ENCODE data around the gene TAF1C. TPM values are rescaled to one million over a fixed set of nuclear protein-coding genes. Genes with fewer than 3 reads are reported as not detected.

Gene TAF1C
- total RNA-seq, 1 experiment from 2014 or later: 89.7 TPM

DNA sequence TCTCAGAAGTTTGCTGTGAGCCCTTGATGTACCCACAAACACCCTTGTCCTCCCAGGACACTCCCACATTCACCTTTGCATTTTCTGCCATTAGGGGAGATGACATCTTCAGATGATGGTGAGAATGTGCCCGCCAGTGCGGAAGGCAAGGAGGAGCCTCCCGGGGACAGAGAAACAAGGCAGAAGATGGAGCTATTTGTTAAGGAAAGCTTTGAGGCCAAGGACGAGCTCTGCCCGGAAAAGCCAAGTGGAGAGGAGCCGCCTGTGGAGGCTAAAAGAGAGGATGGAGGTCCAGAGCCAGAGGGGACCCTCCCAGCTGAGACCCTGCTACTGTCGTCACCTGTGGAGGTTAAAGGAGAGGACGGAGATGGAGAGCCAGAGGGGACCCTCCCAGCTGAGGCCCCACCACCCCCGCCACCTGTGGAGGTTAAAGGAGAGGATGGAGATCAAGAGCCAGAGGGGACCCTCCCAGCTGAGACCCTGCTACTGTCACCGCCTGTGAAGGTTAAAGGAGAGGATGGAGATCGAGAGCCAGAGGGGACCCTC, 17.0 kb downstream of the TAF1C start:
- DNase-seq (ENCODE audit: low spot score) (no peak), ATAC-seq (no peak)
- Mint-ChIP-seq H3K4me1 (no peaks in the 10 kb centered on the region), H3K4me3 (no peak overlapping the region), H3K27me3 (ENCODE audit: low read depth) (no peaks in the 10 kb centered on the region; the same call in 1 of the 2 replicates), H3K9me3 (no peaks in the 10 kb centered on the region), H3K36me3 (no peaks in the 10 kb centered on the region), H3K27ac (no peak overlapping the region)
- TF ChIP-seq KAT7 (CRISPR knock-in tag; IDR thresholded peaks at IDR 0.05; ENCODE audit: borderline replicate concordance): no peak
- no peak for TF ChIP-seq GABPB1 (CRISPR knock-in tag; IDR thresholded peaks at IDR 0.05)
- TF ChIP-seq JAZF1 (CRISPR knock-in tag; IDR thresholded peaks at IDR 0.05): no peak
- no peak for TF ChIP-seq ZNF281 (CRISPR knock-in tag; IDR thresholded peaks at IDR 0.05)
- no peak for TF ChIP-seq ZBTB21 (CRISPR knock-in tag; IDR thresholded peaks at IDR 0.05; ENCODE audit: borderline replicate concordance)
- TF ChIP-seq SMAD3 (CRISPR knock-in tag; IDR thresholded peaks at IDR 0.05; ENCODE audit: borderline replicate concordance): no peak
- TF ChIP-seq, protein P1, sequence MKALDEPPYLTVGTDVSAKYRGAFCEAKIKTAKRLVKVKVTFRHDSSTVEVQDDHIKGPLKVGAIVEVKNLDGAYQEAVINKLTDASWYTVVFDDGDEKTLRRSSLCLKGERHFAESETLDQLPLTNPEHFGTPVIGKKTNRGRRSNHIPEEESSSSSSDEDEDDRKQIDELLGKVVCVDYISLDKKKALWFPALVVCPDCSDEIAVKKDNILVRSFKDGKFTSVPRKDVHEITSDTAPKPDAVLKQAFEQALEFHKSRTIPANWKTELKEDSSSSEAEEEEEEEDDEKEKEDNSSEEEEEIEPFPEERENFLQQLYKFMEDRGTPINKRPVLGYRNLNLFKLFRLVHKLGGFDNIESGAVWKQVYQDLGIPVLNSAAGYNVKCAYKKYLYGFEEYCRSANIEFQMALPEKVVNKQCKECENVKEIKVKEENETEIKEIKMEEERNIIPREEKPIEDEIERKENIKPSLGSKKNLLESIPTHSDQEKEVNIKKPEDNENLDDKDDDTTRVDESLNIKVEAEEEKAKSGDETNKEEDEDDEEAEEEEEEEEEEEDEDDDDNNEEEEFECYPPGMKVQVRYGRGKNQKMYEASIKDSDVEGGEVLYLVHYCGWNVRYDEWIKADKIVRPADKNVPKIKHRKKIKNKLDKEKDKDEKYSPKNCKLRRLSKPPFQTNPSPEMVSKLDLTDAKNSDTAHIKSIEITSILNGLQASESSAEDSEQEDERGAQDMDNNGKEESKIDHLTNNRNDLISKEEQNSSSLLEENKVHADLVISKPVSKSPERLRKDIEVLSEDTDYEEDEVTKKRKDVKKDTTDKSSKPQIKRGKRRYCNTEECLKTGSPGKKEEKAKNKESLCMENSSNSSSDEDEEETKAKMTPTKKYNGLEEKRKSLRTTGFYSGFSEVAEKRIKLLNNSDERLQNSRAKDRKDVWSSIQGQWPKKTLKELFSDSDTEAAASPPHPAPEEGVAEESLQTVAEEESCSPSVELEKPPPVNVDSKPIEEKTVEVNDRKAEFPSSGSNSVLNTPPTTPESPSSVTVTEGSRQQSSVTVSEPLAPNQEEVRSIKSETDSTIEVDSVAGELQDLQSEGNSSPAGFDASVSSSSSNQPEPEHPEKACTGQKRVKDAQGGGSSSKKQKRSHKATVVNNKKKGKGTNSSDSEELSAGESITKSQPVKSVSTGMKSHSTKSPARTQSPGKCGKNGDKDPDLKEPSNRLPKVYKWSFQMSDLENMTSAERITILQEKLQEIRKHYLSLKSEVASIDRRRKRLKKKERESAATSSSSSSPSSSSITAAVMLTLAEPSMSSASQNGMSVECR (CRISPR knock-in tag; IDR thresholded peaks at IDR 0.05; ENCODE audit: borderline replicate concordance): no peak
- no peak for TF ChIP-seq MYBL2 (CRISPR knock-in tag; IDR thresholded peaks at IDR 0.05)
- TF ChIP-seq JUN (CRISPR knock-in tag; IDR thresholded peaks at IDR 0.05): no peak
- TF ChIP-seq, protein P2, sequence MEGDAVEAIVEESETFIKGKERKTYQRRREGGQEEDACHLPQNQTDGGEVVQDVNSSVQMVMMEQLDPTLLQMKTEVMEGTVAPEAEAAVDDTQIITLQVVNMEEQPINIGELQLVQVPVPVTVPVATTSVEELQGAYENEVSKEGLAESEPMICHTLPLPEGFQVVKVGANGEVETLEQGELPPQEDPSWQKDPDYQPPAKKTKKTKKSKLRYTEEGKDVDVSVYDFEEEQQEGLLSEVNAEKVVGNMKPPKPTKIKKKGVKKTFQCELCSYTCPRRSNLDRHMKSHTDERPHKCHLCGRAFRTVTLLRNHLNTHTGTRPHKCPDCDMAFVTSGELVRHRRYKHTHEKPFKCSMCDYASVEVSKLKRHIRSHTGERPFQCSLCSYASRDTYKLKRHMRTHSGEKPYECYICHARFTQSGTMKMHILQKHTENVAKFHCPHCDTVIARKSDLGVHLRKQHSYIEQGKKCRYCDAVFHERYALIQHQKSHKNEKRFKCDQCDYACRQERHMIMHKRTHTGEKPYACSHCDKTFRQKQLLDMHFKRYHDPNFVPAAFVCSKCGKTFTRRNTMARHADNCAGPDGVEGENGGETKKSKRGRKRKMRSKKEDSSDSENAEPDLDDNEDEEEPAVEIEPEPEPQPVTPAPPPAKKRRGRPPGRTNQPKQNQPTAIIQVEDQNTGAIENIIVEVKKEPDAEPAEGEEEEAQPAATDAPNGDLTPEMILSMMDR (IDR thresholded peaks at IDR 0.05): no peak
- TF ChIP-seq, protein P3, sequence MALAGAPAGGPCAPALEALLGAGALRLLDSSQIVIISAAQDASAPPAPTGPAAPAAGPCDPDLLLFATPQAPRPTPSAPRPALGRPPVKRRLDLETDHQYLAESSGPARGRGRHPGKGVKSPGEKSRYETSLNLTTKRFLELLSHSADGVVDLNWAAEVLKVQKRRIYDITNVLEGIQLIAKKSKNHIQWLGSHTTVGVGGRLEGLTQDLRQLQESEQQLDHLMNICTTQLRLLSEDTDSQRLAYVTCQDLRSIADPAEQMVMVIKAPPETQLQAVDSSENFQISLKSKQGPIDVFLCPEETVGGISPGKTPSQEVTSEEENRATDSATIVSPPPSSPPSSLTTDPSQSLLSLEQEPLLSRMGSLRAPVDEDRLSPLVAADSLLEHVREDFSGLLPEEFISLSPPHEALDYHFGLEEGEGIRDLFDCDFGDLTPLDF (CRISPR knock-in tag; IDR thresholded peaks at IDR 0.05): no peak
- TF ChIP-seq SMAD4 (CRISPR knock-in tag; IDR thresholded peaks at IDR 0.05): no peak
- TF ChIP-seq, protein P4, sequence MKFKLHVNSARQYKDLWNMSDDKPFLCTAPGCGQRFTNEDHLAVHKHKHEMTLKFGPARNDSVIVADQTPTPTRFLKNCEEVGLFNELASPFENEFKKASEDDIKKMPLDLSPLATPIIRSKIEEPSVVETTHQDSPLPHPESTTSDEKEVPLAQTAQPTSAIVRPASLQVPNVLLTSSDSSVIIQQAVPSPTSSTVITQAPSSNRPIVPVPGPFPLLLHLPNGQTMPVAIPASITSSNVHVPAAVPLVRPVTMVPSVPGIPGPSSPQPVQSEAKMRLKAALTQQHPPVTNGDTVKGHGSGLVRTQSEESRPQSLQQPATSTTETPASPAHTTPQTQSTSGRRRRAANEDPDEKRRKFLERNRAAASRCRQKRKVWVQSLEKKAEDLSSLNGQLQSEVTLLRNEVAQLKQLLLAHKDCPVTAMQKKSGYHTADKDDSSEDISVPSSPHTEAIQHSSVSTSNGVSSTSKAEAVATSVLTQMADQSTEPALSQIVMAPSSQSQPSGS (CRISPR knock-in tag; IDR thresholded peaks at IDR 0.05; ENCODE audit: borderline replicate concordance, low read depth): no peak
- TF ChIP-seq, protein P5, sequence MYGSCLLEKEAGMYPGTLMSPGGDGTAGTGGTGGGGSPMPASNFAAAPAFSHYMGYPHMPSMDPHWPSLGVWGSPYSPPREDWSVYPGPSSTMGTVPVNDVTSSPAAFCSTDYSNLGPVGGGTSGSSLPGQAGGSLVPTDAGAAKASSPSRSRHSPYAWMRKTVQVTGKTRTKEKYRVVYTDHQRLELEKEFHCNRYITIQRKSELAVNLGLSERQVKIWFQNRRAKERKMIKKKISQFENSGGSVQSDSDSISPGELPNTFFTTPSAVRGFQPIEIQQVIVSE (CRISPR knock-in tag; IDR thresholded peaks at IDR 0.05; ENCODE audit: borderline replicate concordance): no peak
- TF ChIP-seq, protein P6, sequence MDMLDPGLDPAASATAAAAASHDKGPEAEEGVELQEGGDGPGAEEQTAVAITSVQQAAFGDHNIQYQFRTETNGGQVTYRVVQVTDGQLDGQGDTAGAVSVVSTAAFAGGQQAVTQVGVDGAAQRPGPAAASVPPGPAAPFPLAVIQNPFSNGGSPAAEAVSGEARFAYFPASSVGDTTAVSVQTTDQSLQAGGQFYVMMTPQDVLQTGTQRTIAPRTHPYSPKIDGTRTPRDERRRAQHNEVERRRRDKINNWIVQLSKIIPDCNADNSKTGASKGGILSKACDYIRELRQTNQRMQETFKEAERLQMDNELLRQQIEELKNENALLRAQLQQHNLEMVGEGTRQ (CRISPR knock-in tag; IDR thresholded peaks at IDR 0.05): no peak
- no peak for TF ChIP-seq TEAD4 (CRISPR knock-in tag; IDR thresholded peaks at IDR 0.05)
- TF ChIP-seq, protein P7, sequence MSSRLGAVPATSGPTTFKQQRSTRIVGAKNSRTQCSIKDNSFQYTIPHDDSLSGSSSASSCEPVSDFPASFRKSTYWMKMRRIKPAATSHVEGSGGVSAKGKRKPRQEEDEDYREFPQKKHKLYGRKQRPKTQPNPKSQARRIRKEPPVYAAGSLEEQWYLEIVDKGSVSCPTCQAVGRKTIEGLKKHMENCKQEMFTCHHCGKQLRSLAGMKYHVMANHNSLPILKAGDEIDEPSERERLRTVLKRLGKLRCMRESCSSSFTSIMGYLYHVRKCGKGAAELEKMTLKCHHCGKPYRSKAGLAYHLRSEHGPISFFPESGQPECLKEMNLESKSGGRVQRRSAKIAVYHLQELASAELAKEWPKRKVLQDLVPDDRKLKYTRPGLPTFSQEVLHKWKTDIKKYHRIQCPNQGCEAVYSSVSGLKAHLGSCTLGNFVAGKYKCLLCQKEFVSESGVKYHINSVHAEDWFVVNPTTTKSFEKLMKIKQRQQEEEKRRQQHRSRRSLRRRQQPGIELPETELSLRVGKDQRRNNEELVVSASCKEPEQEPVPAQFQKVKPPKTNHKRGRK (CRISPR knock-in tag; IDR thresholded peaks at IDR 0.05; ENCODE audit: borderline replicate concordance): no peak
- ChIA-PET CTCF (interaction anchor here (0.9 to 5.8 kb wide), 2 partner anchors 10 to 17 kb away, joined by 3 to 41 read pairs; partner anchors contain the start of gene TAF1C), POLR2A (no interaction called here)
